Mesothelial cell of epicardium (in vitro differentiated cells): Measurements from ENCODE around the gene ITGBL1. TPM values are rescaled to one million over a fixed set of nuclear protein-coding genes. Genes with fewer than 3 reads are reported as not detected.

ENCODE experiments used
- DNase-seq, 2 experiments: peaks; one replicate each; pipeline ENCODE4 v3.0.0; 2021; ENCODE audit warnings: low spot score in 2 of 2; ENCODE audit not compliant: unreplicated experiment in 2 of 2
- H3K27ac Mint-ChIP-seq: 2 replicates; pipeline ENCODE4 v1.8.0; 2021; ENCODE audit warnings: mixed read lengths
- H3K27me3 Mint-ChIP-seq: 2 replicates; pipeline ENCODE4 v1.8.0; 2021; ENCODE audit warnings: low read depth, mixed read lengths
- H3K36me3 Mint-ChIP-seq: 2 replicates; pipeline ENCODE4 v1.8.0; 2021; ENCODE audit warnings: mixed read lengths
- H3K4me1 Mint-ChIP-seq: 2 replicates; pipeline ENCODE4 v1.8.0; 2021; ENCODE audit warnings: mixed read lengths
- H3K4me3 Mint-ChIP-seq: 2 replicates; pipeline ENCODE4 v1.8.0; 2021; ENCODE audit warnings: mild to moderate bottlenecking, moderate library complexity, mixed read lengths
- H3K9me3 Mint-ChIP-seq: 2 replicates; pipeline ENCODE4 v1.8.0; 2021; ENCODE audit warnings: mixed read lengths
- CTCF ChIP-seq: fragments of 200-600 bp; sonication (generic); IDR thresholded peaks from one replicate; pipeline ENCODE4 v1.5.0; 2021; ENCODE audit warnings: antibody characterized with exemption; ENCODE audit not compliant: unreplicated experiment
- total RNA-seq: library from RNA; stranded (reverse); gene quantifications from 3 replicates; pipeline ENCODE4 v1.2.1, GENCODE V29; 2021

ITGBL1 gene
- total RNA-seq, 1 donor from 2014 or later = 0.07 TPM

GRCh38 chr13:101739382-101740178, 287.1 kb downstream of the ITGBL1 start:
- no peak overlapping the region for H3K27ac Mint-ChIP-seq
- H3K4me3 Mint-ChIP-seq = no peak overlapping the region
- no peak for DNase-seq
- H3K36me3 Mint-ChIP-seq = no peaks in the 10 kb centered on the region
- no peaks in the 10 kb centered on the region for H3K27me3 Mint-ChIP-seq
- TF ChIP-seq CTCF = no peak
- H3K9me3 Mint-ChIP-seq = no peaks in the 10 kb centered on the region
- no peaks in the 10 kb centered on the region for H3K4me1 Mint-ChIP-seq

GRCh38 chr13:101746513-101746912, 294.0 kb downstream of the ITGBL1 start:
- TF ChIP-seq CTCF = no peak
- H3K36me3 Mint-ChIP-seq = no peaks in the 10 kb centered on the region
- H3K27me3 Mint-ChIP-seq = no peaks in the 10 kb centered on the region
- no peak overlapping the region for H3K27ac Mint-ChIP-seq
- H3K4me1 Mint-ChIP-seq = peaks cover 17% of the 10 kb centered on the region
- DNase-seq = no peak
- H3K9me3 Mint-ChIP-seq = peaks cover 4% of the 10 kb centered on the region
- no peak overlapping the region for H3K4me3 Mint-ChIP-seq

DNA sequence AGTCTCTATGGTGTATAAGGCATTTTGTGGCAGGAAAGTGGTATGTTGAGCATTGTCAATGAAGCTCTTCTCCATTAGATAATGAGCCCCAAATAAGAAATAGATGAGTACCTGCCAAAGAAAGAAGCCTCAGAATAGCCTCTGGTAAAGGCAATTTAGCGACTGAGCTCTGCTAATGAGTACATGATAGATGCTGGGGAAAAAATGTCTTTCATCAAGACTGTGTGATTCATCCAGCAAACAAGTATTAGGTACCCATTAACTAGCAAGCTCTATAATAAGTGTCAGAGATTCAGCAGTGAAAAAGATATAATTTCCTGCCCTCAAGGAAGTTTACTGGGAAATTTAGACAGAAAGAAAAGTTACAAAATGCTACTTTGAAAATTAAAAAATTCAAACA, 294.6 kb downstream of the ITGBL1 start:
- TF ChIP-seq CTCF = no peak
- Mint-ChIP-seq H3K36me3 (no peaks in the 10 kb centered on the region), H3K27me3 (no peaks in the 10 kb centered on the region), H3K4me1 (peaks cover 22% of the 10 kb centered on the region), H3K4me3 (no peak overlapping the region), H3K9me3 (peaks cover 4% of the 10 kb centered on the region), H3K27ac (no peak overlapping the region)
- DNase-seq = no peak

DNA sequence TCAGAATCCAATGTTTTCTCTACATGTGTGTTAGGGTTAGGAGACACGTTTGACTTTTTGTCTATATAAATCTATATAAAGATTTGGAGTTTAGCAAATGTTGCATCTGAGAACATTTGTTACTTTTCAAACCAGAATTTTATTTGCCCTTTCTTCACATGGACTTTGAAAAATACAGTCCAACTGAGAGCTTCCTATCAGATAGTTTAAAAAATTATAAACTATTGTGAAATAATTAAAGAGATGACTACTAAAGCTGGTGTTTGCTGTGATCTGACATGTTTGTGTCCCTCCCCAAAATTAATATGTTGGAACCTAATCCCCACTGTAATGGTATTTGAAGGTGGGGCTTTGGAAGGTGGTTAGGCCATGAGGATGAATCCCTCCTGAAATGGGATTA, 297.1 kb downstream of the ITGBL1 start:
- Mint-ChIP-seq H3K36me3 (no peaks in the 10 kb centered on the region), H3K27ac (no peak overlapping the region), H3K9me3 (peaks cover 4% of the 10 kb centered on the region), H3K4me1 (peaks cover 22% of the 10 kb centered on the region), H3K27me3 (peaks cover 2% of the 10 kb centered on the region), H3K4me3 (no peak overlapping the region)
- no peak for DNase-seq
- TF ChIP-seq CTCF = no peak

DNA sequence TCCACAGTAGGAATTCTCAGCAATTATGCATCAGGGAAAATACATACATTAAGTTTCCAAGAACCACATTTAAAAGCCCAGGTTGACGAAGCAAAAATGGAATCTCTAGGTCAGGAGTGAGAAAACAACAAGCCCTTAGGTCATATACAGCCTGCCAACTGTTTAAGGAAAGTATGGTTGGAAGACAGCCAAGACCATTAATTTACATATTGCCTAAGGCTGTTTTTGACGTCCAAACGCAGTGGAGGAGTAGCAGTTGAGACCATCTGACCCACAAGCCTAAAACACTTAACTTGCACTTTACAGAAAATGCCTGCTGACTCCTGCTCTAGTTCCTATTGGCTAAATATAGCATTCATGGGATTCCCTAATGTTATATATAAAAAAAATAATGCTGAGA, 299.0 kb downstream of the ITGBL1 start:
- Mint-ChIP-seq H3K27me3 (peaks cover 2% of the 10 kb centered on the region), H3K4me1 (peaks cover 35% of the 10 kb centered on the region), H3K9me3 (peaks cover 4% of the 10 kb centered on the region), H3K36me3 (no peaks in the 10 kb centered on the region), H3K27ac (peak overlapping the region; percentile 81), H3K4me3 (no peak overlapping the region)
- no peak for DNase-seq
- no peak for TF ChIP-seq CTCF
